Endometrial microvascular endothelial cells (primary cell): ENCODE measurements around the gene PDE4D. TPM values are rescaled to one million over a fixed set of nuclear protein-coding genes. Genes with fewer than 3 reads are reported as not detected.

Source experiments
- in situ Hi-C: cut with HindIII; loops from 2 replicates; pipeline ENCODE4 v1.10.0; 2017; ENCODE audit warnings: low sequenced_read_pairs, low pct_unique_long_range_greater_than_20kb; ENCODE audit errors: inconsistent ontology term
- total RNA-seq: library from RNA; depleted of rRNA; stranded (reverse); fragments of >200 nt; gene quantifications from one replicate; pipeline ENCODE4 v1.2.3, GENCODE V29; 2015; ENCODE audit errors: inconsistent ontology term

Gene PDE4D
- total RNA-seq, 1 donor from 2014 or later: 7.9 TPM

DNA sequence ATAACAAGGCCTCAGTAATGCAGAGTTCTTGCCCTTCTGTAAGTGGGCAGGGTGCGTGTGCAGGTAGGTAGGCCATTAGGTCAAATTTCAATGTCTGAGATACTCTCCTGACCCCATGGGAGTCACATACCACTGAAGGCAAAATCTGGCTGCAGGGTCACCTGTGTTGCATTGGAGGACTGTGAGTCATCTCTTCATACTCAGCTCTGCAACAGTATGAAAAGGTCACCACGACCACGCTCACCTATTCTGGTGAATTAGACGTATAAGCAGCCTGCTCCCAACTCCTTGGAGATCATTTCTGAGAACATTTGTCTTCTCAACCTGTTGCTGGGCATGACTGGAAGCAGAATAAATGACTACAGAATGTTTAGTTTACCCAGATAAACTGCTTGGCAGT, 599.8 kb downstream of the PDE4D start:
- in situ Hi-C loops: no loop called here

DNA sequence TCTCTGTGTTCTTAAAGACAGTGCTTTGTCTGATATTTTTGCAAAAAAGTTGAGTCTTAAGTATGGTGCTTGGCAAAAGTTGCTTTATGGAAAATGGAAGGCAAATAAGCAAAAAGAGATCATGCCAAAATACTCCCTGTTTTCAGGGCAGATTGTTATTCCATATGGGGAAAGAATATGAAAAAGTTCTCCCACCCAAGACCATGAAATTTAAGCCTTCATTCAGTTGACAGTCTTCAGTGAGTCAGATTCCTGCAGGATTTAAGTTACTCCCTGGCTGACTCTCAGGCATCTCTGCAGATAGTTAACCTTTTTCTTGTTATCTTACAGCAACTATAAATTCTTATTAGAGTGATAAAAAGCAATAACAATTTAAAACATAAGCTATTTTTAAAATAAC, 601.6 kb downstream of the PDE4D start:
- in situ Hi-C loops: no loop called here

DNA sequence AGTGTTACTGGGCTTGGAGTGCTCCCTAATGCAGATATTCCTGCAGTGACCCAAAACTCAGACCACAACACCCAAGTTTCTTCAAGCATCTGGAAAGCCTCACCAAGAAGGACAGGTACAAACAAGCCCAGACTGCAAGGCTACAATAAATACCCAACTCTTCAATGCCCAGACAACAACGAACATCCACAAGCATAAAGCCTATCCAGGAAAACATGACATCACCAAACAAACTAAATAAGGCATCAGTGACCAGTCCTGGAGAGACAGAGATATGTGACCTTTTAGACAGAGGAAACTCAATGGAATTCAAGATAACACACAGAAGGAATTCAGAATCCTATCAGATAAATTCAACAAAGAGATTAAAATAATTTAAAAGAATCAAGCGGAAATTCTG, 605.6 kb downstream of the PDE4D start:
- in situ Hi-C loops: no loop called here

DNA sequence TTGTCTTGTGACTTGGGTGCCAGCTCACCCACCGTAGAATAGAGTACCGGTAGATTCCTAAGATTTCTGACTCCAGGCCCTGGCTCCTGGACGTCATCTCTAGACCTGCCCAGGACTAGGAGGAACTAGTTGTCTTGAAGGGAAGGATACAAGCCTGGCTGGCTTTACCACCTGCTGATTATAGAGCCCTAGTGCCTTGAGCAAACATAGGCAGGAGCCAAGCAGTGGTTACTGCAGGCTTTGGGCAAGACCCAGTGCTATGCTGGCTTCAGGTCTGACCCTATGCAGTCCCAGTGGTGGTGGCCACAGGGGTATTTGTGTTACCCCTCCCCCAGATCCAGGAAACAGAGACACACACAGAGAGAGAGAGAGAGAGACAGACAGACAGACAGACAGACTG, 606.2 kb downstream of the PDE4D start:
- in situ Hi-C loops: no loop called here

DNA sequence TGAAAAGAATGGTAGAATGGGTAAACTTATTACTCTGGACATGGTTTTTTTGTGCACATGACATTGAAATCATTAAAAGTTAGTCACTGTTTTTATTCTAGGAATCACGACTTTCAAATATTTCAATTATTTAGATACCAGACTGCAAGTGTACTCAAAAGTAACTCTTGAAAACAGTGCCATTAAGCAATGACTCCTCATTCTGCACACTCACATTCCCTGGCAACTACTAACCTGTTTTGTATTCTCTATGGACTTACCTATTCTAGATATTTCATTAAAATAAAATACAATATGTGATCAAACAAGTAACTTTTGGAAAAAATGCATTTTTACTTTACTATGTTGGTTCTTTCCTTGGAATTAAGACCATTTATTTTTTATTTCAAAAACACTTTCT, 607.0 kb downstream of the PDE4D start:
- in situ Hi-C loops: no loop called here

DNA sequence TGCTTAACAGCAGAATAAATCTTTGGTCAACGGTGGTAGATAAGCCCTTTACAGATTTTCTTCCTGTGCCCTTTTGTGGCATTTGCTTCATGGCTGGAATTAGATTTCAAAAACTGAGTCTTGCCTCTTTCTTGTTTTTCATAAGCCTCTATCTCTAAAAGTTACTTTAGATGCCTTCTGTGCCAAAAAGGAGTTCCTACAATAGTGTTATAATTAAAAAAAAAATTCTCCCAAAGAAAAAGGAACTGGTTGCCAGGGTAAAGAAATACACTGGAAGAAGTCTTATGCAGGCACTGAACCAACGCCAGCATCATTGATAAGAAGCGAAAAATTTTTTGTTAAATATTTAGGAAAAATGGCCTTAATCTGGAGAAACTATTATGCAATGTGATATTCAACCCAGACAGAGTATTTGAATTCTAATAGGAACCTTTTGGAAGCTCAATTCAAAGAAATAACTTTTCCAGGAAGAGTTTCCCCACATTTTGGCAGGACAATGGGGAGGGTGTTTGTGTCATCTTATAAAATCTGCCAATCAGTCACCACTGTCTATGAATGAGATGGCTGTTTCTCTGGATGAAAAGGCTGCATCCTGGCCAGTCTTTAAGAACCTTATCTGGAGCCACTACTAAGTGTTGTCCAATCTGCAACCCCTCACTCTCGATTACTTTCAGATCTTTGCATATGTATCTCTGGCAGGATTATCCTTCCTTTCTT, 608.1 kb downstream of the PDE4D start:
- in situ Hi-C loops: no loop called here

DNA sequence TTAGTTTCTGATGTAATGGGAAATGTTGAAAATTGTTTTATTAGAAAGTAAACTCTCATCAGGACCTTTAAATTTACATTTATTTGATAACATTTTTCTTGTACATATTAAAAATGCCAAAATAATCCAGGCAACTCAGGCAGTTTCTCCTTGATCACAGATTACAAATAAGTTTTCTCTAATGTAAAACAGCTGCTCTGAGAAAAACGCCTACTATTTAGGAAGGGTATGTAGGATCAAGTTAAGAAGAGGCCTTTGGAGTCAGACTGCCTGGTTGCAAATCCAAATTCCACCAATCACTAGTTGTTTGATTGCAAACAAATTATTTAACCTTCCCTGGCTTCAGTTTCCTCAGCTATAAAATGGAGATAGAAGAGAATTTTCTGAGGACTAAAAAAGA, 610.8 kb downstream of the PDE4D start:
- in situ Hi-C loops: no loop called here

DNA sequence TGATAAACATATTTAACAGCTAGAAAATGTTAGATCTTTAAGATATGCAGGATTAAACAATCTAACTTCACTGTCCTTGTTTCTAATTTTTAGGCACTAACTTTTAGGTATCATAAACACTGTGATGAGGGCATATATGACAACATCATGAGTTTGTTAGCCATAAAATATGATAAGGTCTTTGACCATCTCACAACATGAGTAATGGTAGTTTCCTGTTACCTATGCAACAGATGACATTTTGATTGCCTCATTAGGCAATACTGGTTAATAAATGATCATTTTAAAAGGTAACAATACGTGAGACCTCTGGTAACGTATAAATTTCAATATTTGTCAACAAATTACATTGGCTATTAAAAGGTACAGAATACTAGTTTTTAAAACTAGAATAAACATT, 613.5 kb downstream of the PDE4D start:
- in situ Hi-C loops: loop anchor here (5.0 kb wide), 1 partner anchor 43 kb away; no protein-coding TSS in a partner anchor

DNA sequence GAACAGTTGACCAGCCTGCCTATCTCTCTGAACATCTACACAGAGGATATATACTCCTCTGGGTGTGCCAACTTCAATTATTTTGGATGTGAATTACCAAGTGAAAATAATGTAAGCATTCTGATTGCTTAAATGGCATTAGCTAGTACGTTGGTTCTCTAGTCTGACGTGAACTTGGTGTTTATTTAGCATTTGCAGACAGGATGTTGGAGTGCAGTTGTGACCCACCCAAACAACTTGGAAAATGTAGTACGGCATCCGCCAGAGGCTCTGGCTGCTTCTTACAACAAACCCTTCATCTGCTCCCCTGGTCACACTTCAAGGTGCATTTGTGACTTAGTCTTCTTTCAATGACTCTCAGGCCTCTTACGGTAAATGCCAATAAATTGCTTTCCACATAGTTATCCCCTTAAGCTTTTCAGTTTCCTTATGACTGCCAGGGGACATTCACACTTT, 616.6 kb downstream of the PDE4D start:
- in situ Hi-C loops: loop anchor here (5.0 kb wide), 1 partner anchor 40 kb away; no protein-coding TSS in a partner anchor

DNA sequence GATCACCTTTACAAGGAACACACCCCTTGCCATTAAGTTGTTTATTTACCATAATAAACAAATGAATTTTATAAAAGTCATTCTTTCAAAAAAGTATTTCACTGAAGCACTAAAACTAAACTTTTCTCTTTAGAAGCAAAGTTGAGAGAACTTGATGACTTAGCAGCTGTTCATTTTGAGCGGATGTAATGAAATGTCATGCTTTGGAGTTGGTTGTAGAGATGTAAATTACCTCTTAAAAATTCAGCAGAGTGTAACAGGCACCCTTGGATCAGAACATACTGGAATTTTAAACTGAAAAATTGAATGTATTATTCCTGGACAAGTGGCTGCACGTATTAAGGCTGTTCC, 617.2 kb downstream of the PDE4D start:
- in situ Hi-C loops: loop anchor here (5.0 kb wide), 1 partner anchor 39 kb away; no protein-coding TSS in a partner anchor

DNA sequence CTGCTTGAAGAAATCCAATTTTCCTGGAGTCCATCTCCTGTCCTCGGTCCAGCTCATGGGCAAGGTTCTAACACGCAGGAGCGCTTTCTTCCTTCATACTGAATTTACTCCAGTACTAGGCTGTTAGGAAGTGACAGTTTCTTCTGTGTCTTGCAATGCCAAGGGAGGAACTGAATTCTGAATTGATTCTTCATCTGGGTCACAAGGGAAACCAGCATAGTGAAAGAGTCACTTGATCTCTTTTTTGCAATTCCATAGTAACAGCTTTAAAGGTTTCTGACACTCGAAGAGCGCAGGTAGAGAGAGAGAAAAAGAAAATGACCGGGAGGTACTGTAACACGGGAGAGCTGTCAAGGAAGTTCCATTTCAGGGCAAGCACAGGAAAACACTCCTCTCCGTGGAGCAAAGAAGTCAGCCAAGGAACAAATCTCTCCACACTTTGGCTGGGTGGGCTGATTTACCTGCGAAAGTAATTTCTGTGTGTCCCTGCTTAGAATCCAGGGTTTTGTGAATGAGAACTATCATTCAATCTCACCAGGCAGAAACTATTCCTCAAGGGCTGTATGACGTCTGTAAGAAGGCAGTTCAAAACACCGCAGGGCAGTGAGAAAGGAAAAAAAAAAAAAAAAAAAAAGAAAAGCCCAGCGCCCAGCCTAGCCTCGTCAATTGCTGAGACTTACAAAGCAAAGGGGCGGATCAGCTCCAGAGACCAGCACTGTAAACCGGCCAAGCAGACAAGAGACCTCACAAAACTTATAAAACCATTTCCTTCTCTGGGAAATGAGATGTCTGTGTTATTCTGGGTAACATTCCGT, 617.8 kb downstream of the PDE4D start:
- in situ Hi-C loops: loop anchor here (5.0 kb wide), 1 partner anchor 38 kb away; no protein-coding TSS in a partner anchor

DNA sequence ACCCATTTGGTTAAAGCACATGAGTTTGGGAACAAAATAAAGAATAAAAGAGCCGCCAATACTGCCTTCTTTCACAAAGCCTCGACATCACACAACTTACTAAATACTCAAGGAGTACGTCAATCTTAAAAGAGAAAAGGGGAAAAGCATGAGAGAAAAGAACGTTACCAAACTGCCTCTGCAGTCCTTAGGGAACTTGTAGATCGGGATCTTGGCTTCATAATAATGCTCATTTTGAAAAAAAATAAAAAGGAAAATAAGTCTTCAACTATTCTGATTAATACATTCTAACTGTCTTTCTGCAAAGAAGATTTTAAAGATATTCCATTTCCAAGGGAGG, 618.4 kb downstream of the PDE4D start:
- in situ Hi-C loops: loop anchor here (5.0 kb wide), 1 partner anchor 38 kb away; no protein-coding TSS in a partner anchor

DNA sequence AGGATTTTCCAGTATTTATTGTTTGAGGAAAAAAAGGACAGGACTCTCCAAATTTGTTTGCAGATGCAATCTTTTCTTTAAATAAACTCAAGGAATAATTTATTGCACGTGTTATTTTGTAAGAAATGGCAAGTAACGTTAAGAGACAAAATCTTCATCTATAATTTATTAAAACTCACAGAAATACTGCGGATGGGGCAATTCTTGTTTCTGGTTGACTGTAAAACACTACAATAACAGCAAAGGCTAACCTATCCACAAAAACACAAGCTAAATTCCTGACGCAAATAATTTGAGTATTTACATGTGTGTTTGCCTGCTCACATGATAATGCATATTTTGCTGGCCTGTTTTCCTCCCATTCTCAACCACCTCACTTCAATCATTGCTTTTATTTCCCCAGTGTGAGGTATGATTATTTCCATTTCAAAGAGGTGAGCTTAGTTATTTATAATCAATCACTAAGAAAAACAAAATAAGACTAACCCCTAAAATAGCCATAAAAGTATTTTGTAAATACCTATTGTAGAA, 619.4 kb downstream of the PDE4D start:
- in situ Hi-C loops: no loop called here

DNA sequence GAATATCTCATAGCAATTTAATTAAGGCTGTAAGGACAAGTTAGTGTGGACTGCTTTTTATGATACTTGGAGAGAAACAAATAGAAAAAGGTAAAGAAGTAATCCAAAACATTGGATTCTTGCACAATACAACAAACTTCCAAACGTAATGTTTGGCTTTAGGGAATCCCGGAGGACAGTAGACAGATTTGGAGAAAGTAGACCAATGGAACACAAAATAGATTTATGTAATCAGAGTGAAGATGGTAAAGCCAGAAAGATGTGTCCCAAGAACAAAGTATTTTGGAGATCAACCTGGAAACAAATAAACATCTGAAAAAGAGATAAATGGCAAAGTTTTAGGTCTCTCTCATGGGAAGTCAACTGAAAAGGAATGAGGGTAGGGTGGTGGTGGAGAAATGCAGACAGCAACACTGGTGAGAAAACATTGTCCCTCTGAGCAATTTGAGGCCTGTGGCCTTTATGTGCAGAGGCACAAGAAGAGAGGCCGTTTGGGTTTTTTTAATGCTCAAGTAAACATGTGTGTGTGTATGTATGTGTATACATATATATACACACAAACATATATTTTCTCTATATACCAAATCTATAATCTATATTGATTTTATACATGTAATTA, 620.6 kb downstream of the PDE4D start:
- in situ Hi-C loops: no loop called here

DNA sequence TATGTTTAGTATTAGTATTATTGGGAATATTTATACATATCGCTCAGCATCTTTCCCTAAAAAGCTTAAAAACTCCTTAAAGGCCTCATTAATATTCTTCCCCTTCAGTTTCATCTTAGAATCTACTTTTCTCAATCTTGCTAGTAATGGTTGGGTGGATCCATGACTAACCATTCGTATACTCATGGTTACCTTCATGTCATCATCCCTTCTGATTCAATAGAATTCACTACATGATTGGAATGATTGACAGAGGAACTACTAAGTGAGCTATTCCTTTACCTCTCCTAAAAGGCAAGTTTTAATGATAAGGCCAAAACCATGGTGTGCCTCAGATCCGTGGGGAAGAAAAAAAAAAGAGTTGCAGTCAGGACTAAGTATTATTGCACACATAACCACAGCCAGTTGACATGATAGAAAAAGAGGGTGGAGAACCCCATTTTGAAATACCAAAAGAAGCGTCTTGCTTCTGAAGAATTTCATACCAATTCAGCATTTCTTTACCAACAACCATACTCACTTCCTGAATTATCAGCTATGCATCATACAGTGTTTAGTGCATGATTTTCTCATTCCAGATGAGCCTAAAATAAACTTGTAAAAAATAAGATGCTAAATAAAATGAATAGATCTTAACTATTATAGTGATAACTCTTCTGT, 624.6 kb downstream of the PDE4D start:
- in situ Hi-C loops: no loop called here

DNA sequence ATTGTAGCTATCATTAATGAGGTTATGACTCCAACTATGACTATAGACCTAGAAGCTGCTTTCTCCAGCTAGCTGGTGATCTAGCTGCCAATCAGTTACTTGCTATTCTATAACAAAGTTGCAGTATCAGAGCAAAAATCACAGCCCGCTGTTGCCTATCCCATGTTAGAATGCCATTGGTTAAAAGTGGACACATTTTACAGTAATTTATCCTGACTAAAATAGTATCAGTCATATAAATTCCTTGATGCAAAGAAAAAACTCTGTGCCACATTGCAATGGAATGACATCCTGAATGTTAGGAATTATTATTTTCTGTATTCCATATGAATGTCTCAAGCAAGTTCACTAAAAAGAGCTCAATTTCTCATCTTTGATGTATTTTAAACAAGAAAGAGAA, 626.5 kb downstream of the PDE4D start:
- in situ Hi-C loops: no loop called here

DNA sequence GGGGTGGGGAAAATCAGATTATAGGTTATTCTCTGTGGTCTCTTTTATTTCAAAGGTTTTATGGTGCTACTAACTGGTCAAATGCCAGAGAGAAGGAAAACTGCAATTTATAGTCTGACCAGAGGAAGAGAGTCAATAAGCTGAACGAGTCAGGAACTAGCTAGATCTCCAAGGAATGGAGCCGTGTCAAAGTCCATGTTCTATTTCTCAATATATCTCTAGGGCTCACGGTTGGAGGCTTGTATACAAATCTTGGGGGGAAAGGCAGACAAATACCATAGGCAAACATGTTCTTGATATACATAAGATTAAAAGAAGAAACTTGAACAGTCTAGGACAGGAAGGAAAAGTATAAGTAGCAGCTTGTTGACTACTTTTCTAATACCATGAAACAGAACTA, 627.1 kb downstream of the PDE4D start:
- in situ Hi-C loops: no loop called here

DNA sequence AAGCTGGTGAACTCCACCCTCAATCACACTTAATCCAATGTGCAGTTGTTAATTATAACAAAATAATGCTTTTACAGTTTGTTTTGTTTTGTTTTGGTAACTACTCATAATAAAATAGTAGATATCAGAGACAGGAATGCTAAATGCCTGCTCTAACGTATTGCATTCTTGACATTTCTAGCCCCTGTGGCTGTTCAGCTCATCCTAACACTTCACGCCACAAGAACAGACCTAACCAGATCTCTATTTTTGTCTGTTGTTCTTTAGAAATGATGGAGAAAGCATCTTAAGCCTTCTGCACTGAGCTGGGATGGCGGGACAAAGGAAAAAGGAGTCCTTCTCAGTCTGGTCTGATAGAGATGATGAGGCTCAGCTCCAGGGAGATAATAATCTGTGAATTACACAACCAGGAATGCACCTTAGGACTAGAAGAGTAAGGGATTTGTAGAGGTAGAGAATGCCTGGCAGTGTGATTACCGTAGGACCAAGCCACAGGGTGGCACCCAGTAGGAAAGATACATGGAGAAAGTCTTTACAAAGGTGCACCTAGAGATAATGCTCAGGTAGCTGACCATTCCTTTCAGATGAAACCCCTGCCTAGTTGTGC, 628.8 kb downstream of the PDE4D start:
- in situ Hi-C loops: no loop called here

DNA sequence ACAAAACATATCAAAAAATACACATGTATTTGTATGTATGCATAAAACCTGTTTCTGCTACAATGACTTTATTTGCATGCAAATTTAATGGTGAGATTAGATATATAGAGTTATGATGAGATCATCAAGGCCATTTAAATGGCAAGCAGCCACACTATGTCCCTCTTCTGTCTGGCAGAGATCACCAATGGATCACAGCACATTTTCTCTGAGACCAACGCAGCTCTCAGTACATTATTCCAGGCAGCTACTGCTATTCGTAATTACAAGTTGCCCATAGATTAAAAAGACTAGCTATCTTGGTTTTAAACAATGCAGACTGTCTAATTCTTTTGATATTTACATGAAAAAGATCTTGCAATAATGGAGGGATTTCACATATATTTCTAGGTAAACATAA, 629.5 kb downstream of the PDE4D start:
- in situ Hi-C loops: no loop called here
